SKM-1 (cell line): Measurements from ENCODE around the gene KCNMB2.

Experiments used
- DNase-seq: peaks from one replicate; lab custom pipeline; 2025; ENCODE audit not compliant: unreplicated experiment; lab: John Stamatoyannopoulos, UW

KCNMB2 gene

DNA sequence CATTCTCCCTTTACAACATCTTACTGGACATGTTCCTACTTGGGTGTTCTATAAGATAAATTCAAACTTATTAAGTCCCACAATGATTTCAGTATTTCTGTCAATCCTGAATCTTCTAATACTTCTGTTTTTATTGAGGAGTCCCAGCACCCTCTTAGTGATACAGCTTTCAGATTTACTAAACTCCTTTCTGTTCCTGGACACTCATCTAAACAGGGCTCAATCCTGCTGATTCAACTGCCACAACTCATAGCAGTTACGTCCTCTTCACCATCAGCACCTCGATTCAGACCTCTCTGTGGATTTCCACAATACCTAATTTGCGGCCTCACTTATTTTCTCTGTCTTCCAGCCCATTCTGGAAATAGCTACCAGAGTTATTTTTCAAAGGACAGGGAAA lies 101.6 kb downstream of the KCNMB2 start:
- DNase-seq: no peak

DNA sequence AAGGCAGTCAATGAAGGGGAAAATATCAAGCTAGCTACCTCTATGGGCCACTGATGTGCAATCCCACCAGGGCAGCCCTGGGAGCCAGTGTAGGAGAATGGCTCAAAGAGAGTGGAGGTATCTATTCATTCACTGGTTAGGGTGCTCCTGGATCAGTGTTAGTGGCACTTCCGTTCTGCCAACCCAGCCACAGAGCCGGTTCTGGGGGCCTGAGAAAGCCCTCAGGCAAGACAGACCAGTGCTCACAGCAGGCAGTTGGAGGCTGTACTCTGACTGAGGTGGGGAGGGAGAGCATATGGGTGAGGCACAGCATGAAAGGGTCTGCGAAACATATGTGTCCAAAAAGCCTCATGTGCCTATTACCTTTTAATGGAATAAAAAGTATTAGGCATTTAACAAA lies 109.3 kb downstream of the KCNMB2 start:
- DNase-seq: no peak

DNA sequence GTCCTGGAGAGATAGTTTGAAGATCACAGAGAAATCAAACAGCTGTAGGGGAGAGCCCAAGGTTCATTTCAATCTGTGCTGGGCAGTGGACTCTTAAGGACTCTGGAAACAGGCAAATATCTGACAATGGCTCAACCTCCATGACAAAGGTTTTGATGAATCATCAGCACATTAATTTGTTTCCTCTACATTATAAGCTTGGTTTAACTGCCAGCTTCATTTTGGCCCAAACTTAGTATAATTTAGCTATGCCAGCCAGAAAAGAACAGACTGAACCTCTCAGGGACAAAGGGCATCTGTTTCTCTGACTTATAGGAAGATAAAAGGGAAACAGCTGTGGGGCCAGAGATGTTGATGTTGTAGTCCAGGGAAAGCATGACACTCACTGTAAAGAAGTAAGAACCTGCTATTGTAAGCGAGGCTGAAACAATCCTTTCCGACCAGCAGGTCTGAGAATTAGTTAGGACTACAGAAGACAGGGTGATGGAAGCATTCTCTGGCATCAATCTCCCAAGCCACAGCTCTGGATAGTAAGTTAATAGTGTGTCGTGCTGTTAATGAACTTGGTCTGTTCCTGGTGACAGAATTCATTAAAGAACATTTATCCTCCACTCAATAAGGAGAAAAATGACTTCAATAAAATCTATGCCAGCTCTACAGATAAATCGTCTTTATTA lies 110.1 kb downstream of the KCNMB2 start:
- no peak for DNase-seq

DNA sequence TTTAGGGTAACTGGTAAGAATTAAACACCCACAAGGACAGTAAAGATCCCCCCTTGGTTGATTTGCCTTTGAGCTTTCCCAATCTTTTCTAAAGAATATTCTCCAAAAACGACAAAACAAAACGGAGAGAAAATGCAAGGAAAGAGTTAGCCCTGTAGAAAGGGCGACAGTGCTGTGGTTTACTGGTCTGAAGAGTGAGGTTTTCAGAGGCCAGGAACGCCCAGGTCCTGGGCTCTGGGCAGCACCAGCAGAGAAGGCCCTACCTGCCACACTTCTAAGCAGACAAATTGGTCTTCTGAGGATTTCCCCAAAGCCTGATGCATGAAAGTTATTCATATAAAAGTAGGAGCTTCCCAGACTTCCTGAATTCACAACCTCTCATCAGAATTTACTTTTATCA lies 119.3 kb downstream of the KCNMB2 start:
- DNase-seq: no peak

DNA sequence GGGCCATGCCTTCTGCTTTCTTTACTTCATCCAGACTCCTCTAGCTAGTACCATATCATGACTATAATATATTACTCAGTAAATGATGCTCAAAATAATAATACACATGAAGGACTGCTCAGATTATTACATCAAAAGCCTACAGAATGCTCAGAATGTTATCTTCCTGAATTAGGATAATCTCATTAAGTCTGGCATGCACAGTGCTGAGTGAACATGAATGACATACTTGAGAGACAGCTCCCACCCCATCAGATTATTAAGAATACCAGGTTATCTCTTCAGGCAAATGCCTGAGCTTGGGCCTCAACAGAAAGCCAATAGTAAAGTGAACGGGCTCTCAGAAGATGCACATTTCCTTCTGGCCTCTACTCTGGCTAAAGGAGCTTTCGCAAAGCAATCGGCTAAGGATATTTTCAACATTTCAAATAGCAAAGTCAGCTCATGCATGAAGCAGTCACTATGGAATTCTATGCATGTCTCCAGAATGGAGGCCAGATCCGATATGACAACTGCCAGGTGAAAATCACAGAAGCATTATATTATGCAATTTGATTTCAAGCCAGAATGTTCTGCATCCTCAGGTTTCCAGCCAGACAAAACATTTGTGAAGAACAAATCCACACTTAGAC lies 122.6 kb downstream of the KCNMB2 start:
- DNase-seq: no peak

DNA sequence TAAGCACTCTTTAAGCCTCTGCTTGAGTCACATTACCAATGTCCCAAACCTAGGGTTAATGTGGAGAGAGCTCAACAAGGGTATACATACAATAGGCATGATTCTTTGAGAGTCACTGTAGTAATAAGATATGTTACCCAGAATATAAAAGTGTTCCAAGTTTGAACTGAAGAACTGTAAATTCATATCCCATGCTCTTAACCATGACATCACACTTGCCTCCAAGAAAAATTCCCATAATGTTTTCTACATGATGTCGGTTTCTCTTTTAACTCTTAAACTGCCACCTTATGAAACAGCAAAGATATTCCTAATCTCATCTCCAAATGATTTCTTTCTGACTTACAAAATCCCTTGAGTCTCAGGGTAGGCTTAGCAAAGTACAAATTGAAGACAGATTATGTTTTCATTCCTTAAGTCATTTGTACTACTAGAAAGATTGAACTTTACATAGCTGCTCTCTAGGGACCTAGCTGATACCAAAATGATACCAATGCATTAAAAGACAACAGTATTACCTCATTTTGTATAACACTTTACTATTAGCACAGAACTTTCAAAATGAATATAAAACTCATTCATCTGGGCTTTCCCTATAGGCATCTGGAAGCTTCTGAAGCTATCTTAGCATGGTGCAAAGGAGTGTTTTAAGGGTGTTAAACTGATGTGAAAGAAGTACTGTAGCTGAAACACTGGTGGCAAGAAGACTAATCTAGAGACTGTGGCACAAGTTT lies 127.1 kb downstream of the KCNMB2 start:
- DNase-seq: no peak

DNA sequence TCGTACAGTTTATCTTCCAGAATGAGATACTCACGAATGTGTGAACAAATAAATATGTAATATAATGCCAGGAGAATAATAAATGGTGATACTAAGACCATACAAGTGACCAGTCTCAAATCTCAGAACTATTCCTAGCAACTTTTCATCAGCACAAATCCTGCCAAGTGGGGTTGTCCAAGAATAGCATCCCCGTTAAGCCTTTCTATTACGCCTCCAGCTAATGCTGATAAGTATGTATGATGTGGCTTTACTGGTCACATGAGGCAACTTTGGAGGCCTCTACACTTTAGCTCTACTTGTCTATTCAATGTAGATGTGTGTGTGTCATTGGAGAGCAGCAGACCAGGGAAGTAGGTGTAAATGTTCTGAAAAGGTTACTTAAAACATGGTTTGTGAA lies 129.5 kb downstream of the KCNMB2 start:
- DNase-seq: no peak

DNA sequence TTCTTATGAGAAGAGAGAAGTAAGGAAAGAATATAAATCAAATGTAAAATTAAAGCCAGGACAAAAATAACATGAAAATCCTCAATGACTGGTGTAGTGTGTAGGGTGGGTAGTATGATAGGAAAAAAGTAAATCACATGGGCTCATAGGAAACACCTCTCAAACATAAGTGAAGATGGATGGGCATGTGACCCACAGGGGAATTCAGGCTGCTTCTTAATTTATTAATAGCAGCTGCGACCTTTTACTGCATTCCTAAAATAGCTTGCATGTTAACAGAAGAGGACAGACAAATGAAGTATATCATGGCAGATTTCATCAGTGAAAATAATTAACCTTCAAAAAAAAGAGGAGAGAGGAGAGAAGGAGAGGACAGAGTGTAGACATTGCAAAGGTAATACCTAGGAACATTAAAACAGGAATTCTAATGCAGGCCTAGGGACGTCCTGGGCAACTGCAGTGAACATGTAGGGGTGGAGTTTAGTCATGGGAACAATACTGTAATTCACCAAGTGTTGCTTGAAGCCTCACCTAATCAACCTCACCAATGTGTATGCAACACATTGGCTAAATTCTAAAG lies 132.9 kb downstream of the KCNMB2 start:
- DNase-seq: no peak

DNA sequence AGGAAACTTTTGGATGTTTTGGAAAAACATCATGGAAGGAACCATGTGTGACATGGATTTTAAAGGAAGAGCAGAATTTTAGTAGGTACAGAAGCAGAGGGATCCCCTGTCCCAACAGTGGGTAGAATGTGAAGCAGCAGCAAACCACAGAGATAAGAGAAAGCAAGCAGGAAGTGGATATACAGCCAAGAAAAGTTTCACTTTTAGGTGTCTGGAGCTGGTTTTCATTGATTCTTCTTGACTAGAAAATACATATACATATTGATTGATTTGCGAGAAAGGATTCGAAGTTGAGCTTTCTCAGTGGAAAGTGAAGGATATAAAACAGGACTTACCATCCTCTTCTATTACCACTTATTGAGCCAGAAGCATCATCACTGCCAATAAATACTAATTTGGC lies 133.5 kb downstream of the KCNMB2 start:
- no peak for DNase-seq

DNA sequence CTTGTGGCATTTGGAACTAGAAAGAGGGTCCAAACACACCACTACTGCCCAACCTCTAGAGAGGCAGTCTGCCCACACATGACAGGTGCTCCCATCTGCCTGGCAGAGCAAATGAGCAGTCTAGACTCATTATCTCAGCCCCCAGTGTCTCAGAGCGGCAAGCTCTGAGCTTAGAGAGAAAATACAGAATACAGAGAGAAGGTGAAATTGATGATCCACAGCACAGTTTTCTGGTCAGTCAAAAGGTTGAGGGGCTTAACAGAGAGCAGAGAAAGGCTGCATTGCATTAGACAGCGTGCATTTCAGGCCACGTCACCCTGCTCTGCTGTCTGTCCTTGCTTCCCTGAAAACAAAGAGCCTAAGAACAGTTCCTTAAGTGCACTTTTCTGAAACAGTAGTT lies 135.1 kb downstream of the KCNMB2 start:
- DNase-seq: no peak

DNA sequence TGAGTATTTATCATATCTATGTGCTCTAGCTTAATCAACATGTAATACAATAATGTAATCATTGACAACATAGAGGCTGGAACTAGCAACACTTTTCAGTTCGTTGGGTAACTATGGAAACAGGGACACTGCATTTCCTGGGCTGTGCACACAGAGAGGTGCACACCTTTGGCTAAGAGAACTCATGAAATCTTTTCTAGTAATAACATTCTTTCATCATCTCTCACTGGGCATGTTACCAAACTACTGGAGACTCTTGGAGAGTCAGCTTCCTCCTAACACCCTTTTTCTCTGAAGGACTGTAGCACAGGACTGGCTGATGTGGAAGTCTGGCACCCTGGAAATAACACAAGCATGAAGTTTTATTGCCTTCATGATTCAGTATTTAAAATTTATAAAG lies 135.6 kb downstream of the KCNMB2 start:
- no peak for DNase-seq

DNA sequence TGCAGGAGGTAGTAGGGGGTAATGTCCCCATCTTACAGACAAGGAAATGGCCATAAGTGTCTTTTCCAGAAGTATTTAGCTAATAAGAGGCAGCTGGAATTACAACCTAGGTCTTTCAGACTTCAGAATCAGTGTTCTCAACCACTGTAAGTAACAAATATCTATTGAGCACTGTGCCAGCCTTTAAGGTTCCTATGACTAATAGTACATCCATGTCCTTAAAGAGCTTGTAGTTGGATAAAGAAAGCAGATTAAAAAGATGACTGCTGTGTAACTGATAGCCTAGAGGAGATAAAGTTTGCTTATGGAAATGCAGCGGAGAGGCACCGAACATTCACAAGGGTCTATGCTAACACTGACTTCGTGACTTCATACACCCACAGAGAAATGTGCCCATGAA lies 136.0 kb downstream of the KCNMB2 start:
- no peak for DNase-seq

DNA sequence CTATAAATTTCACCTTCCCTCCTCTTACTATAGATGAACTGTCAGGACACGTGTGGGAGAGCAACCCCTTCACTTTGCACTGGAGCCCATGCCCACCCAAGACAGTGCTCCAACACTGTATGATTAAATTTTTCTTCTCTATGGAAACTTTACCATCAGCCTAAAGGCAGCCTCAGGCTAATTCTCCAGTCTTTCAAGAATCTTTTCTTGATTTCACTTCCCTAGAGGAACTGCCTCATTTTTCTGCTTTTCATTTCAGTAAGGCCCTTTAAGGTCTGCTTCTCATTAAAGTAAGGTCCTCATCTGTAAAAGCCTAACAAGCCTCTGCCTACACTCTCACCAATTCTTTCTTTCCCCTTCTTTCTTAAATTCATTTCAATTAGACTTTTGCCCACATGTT lies 137.3 kb downstream of the KCNMB2 start:
- no peak for DNase-seq

DNA sequence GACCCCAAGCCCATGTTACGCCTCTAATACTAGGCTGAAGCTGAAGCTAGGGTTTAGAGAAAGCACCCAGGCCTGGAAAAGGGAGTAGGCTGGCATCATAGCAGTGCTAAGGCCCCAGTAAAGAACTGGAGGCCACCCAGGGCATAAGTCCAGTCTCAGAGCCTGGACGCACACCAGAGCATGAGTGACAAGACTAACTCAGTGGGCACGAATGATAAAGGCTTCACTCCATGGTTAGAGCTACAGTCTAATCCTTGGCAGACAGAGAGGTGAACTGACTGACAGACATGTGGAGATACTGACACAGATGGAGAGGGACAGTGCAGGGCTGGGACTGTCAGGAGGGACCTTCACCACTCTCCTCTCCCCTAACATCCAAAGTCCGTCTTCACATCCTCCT lies 139.8 kb downstream of the KCNMB2 start:
- DNase-seq: no peak

DNA sequence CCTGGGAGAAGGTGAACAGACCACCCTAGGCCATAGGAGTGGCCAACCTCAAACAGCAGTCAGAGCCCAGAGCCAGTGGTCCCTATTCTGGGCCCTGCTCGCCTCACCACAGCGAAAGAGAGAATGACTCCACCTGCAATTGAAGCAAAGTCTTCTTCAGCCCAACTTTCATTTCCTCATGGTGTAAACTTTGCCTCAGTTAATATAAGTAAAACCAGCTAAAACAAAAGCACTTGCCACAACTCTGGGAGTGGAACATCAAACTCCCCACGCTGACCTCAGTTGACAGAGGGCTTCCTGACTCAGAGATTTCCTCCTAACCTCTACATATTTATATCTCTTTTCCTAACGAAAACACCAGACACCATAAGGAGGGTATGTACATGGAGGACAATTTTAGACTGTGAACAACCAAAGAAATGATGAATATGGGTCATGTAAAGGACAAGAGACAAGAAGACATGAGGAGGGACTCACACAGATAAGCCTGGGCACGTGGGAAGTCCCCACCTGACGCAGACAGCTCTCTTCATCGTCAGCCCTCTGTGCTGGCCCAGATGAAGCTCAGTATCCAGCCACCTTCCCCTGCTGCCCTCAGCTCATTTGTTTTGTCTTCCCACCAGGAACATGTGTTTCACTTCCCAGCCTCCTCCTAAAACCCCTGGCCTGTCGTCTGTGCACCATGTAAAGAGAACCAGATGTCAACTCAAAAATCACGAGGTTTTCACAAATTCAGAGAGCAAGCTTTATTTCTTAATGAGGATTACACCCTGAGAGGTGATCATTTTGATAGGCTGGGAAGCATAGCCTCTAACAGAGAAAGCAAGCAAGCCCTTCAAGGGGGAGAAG lies 140.9 kb downstream of the KCNMB2 start:
- no peak for DNase-seq

DNA sequence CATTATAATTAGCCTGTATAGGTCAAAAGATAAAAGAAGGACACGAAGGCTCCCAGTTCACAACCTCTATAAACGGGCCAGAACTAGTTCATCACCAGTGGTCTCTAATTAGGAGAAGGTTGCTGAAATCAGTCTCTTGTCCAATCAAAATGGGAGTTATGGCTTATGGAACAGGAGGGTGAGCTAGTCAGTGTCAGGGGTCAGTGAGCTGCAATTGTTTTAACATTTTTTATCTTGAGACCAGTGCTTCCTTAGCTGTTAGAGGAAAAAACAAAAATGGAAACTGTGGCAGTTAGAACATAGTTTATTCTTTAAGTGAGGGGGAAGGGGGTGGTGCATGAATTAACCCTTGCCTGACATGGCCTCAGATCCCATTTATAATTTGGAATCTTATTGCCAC lies 141.7 kb downstream of the KCNMB2 start:
- no peak for DNase-seq

DNA sequence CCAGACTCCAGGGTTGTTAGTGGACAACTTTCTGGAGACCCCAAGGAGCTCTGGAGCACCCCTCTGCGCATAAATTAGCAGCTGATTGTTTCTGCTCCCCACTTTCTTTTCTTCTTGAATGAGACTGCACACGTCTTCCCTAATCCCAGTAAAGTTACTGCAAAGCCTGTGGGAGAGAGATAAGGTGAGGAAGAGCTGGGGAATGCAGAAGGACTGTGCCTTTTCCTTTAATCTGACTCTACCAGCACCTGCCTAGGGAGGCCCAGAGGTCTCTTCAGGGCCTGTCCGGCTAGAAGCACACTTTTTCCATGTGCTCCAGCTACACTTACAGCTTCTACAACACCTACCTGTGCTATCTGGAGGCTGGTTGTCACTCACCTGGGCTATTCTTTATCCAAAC lies 143.8 kb downstream of the KCNMB2 start:
- no peak for DNase-seq

DNA sequence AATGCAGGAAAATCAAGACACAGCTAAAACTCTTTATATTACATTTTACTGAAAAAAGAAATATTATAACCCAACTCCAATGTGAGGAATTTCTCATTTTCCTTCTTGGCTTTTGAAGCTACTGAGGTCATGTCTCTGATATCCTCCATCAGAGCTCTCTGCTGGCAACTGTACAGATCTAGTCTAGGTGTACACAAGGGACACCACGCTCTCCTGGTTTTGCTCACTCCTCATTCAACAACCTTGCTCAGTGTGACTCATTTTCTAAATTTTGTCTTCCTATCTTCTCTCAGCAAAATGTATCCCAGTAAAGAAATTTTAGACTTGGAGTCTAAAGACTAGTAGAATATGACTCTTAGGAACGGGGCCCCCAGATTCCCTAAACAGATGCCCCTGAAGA lies 144.3 kb downstream of the KCNMB2 start:
- DNase-seq: no peak

DNA sequence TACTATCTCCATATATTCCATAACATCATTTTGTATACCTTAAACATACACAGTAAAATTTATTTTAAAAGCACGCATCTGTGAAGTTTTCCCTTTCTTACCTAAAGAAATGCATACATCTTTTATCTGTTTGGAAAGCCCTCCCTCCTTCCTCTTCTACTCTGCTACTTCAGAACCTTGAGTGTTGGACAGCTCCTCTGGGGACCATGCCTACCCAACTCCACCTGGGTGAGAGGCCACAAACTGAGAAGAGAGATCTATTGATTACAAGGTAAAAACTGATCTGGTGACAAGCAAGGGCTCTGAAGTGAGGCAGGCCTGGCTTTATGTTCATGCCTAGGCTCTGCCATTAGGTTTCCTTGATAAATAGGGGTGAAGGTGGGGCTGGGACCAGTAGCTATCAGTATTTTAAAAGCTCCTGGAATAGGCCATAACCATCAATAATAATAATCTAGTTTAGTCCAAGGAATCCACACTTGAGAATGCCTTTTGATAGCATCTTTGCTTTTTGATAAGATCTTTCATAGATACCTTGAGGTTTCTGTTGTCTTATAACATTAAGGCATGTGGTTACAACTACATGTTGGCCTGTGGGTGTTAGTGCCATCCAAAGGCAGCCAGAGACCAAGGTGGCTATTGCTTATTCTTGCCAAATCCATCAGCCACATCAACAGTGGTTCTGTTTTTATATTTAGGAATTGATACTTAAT lies 148.8 kb downstream of the KCNMB2 start:
- DNase-seq: no peak

DNA sequence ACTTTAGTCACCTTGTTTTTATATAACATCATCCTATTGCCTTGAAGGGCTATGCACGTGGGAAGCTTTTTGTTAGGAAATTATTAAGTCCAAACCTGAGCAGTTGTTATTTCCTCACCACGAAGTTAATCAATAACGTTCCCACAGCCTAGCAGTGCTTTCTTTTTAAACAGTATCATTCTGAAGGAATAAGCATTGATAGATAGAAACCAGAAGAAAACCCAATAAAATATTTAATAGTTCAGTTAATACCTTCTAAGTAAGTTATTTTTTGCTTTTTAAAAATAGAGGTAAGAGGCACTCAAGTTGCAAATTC lies 149.3 kb downstream of the KCNMB2 start:
- DNase-seq: no peak

DNA sequence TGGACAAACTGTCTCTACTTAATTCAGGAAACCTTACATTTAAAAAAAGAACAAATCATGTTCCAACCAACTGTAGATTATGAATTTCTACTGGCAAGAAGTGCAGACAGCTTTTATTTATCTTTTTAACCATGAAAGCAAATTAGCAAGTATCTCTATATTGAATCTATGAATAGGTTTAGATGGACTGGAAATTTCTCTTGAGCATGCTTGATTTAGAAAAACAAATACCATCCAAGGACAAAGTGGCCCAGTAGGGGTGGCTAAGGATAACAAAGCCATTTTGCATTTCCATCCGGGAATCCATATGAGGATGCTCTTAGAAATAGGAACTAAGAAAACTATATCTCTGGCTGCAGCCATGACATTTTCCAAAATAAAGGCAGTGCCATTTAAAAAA lies 150.6 kb downstream of the KCNMB2 start:
- DNase-seq: no peak
